H1 (cell line): ENCODE results near the gene IRF2BP1. TPM values are rescaled to one million over a fixed set of nuclear protein-coding genes. Genes with fewer than 3 reads are reported as not detected.

Experiments used
- CTCF ChIA-PET: fragments of 300-600 bp; sonication (Branson Sonifier 250); formaldehyde crosslinking; loops from one replicate; lab custom pipeline; 2021; ENCODE audit not compliant: partially characterized antibody; lab: Charles Lee
- POLR2A ChIA-PET: fragments of 300-600 bp; sonication (Branson Sonifier 250); formaldehyde crosslinking; loops from one replicate; lab custom pipeline; 2021; ENCODE audit warnings: inconsistent platforms; ENCODE audit not compliant: partially characterized antibody; lab: Charles Lee
- DNase-seq, 2 experiments: peaks; one replicate each; pipeline versions ENCODE4 v3.0.0 to v3.0.0-alpha.2; 2010 to 2022; ENCODE audit warnings: low spot score in 2 of 2, low read depth in 1 of 2, mixed read lengths in 1 of 2
- FAIRE-seq: peaks from 2 replicates; lab custom pipeline; 2011; peaks lifted over from hg19 to GRCh38; lab: Jason Lieb, UNC
- H2AFZ ChIP-seq: 2 replicates; pipeline ENCODE4 v1.8.1; 2012; ENCODE audit warnings: low read length, inconsistent platforms
- H2AK5ac ChIP-seq: 2 replicates; pipeline ENCODE4 v1.6.1; 2013; ENCODE audit warnings: low read depth, low read length
- H2BK120ac ChIP-seq: replicated peaks from 2 replicates; pipeline ENCODE3; 2013; ENCODE audit warnings: low read depth, low read length, inconsistent platforms
- H2BK12ac ChIP-seq: 2 replicates; pipeline ENCODE4 v1.6.1; 2013; ENCODE audit warnings: low read depth, low read length
- H2BK15ac ChIP-seq: 2 replicates; pipeline ENCODE4 v1.6.1; 2013; ENCODE audit warnings: low read length
- H2BK20ac ChIP-seq: 2 replicates; pipeline ENCODE4 v1.6.1; 2013; ENCODE audit warnings: low read length
- H2BK5ac ChIP-seq: 2 replicates; pipeline ENCODE4 v1.6.1; 2013; ENCODE audit warnings: low read depth, low read length
- H3K14ac ChIP-seq: 2 replicates; pipeline ENCODE4 v1.6.1; 2013; ENCODE audit warnings: inconsistent platforms; ENCODE audit not compliant: insufficient read length
- H3K18ac ChIP-seq: 2 replicates; pipeline ENCODE4 v1.6.1; 2013; ENCODE audit warnings: low read length; ENCODE audit errors: extremely low read depth
- H3K23ac ChIP-seq: 2 replicates; pipeline ENCODE4 v1.6.1; 2013; ENCODE audit warnings: inconsistent platforms; ENCODE audit not compliant: insufficient read length
- H3K23me2 ChIP-seq: 2 replicates; pipeline ENCODE4 v1.6.1; 2013; ENCODE audit warnings: low read depth, low read length
- H3K27ac ChIP-seq: 2 replicates; pipeline ENCODE4 v1.6.1; 2011; ENCODE audit warnings: low read depth, low read length, inconsistent platforms
- H3K27me3 ChIP-seq, 4 experiments: replicated peaks in 1 of 4; 1 replicate in 1 of 4; 2 replicates in 3 of 4; pipeline versions ENCODE4 v1.6.1 to v1.8.1; 2011 to 2013; ENCODE audit warnings: low read length in 3 of 4, mild to moderate bottlenecking in 3 of 4, inconsistent platforms in 2 of 4, mixed read lengths in 2 of 4, moderate library complexity in 1 of 4; ENCODE audit not compliant: control insufficient read depth in 3 of 4, insufficient read depth in 3 of 4; ENCODE audit errors: extremely low read depth in 1 of 4
- H3K36me3 ChIP-seq, 4 experiments: 2 replicates each; pipeline versions ENCODE4 v1.6.1 to v1.8.1; 2011 to 2013; ENCODE audit warnings: mild to moderate bottlenecking in 4 of 4, low read length in 3 of 4, moderate library complexity in 2 of 4, control low read depth in 1 of 4, inconsistent platforms in 1 of 4; ENCODE audit not compliant: insufficient read depth in 4 of 4, control insufficient read depth in 2 of 4
- H3K4ac ChIP-seq: replicated peaks from 2 replicates; pipeline ENCODE3; 2013; ENCODE audit warnings: low read length, low read depth, mixed read lengths, inconsistent platforms; ENCODE audit not compliant: insufficient read length
- H3K4me1 ChIP-seq, 4 experiments: replicated peaks in 1 of 4; 1 replicate in 1 of 4; 2 replicates in 3 of 4; pipeline versions ENCODE4 v1.6.1 to v1.8.1; 2011 to 2013; ENCODE audit warnings: low read length in 3 of 4, inconsistent platforms in 2 of 4, mixed read lengths in 1 of 4; ENCODE audit not compliant: insufficient read depth in 4 of 4, control insufficient read depth in 3 of 4
- H3K4me2 ChIP-seq, 2 experiments: 2 replicates each; pipeline versions ENCODE4 v1.6.1 to v1.8.1; 2011 to 2013; ENCODE audit warnings: low read depth in 2 of 2, low read length in 2 of 2, control low read depth in 1 of 2, inconsistent platforms in 1 of 2, mild to moderate bottlenecking in 1 of 2; ENCODE audit not compliant: insufficient read depth in 1 of 2
- H3K4me3 ChIP-seq, 4 experiments: fragments of 200-600, 300-600 bp in 1 of 4; sonication (generic), shearing (Covaris generic), sonication (Bioruptor Twin) in 1 of 4; 2 replicates each; pipeline versions ENCODE4 v1.5.1 to v1.8.1; 2011 to 2016; ENCODE audit warnings: low read length in 4 of 4, low read depth in 3 of 4, control low read depth in 2 of 4, inconsistent platforms in 2 of 4, mild to moderate bottlenecking in 2 of 4, mixed read lengths in 1 of 4, moderate library complexity in 1 of 4; ENCODE audit not compliant: insufficient read depth in 2 of 4; ENCODE audit errors: extremely low read depth in 1 of 4
- H3K56ac ChIP-seq: replicated peaks from 2 replicates; pipeline ENCODE3; 2013; ENCODE audit warnings: low read depth, mild to moderate bottlenecking, mixed read lengths, low read length, inconsistent platforms; ENCODE audit not compliant: insufficient read length
- H3K79me1 ChIP-seq: 2 replicates; pipeline ENCODE4 v1.6.1; 2013; ENCODE audit warnings: low read depth, low read length, control low read depth
- H3K79me2 ChIP-seq, 2 experiments: 2 replicates each; pipeline versions ENCODE4 v1.6.1 to v1.8.1; 2012 to 2013; ENCODE audit warnings: low read length in 2 of 2, mild to moderate bottlenecking in 2 of 2, inconsistent platforms in 1 of 2; ENCODE audit not compliant: insufficient read depth in 2 of 2, control insufficient read depth in 1 of 2
- H3K9ac ChIP-seq, 4 experiments: replicated peaks in 1 of 4; 1 replicate in 1 of 4; 2 replicates in 3 of 4; pipeline versions ENCODE4 v1.6.1 to v1.8.1; 2011 to 2013; ENCODE audit warnings: low read depth in 3 of 4, low read length in 3 of 4, control low read depth in 2 of 4, mild to moderate bottlenecking in 2 of 4, moderate library complexity in 2 of 4, inconsistent platforms in 1 of 4; ENCODE audit errors: extremely low read depth in 1 of 4
- H3K9me3 ChIP-seq, 2 experiments: 2 replicates each; pipeline versions ENCODE4 v1.6.1 to v1.8.1; 2012 to 2013; ENCODE audit warnings: mild to moderate bottlenecking in 2 of 2, moderate library complexity in 2 of 2, control low read depth in 1 of 2, inconsistent platforms in 1 of 2, low read depth in 1 of 2, low read length in 1 of 2, mixed read lengths in 1 of 2; ENCODE audit not compliant: insufficient read depth in 2 of 2
- H4K20me1 ChIP-seq, 2 experiments: replicated peaks in 1 of 2; 2 replicates each; pipeline versions ENCODE3 to v1.8.1; 2011 to 2013; ENCODE audit warnings: inconsistent platforms in 2 of 2, low read length in 2 of 2, mild to moderate bottlenecking in 1 of 2; ENCODE audit not compliant: insufficient read depth in 2 of 2, control insufficient read depth in 1 of 2
- H4K5ac ChIP-seq: 2 replicates; pipeline ENCODE4 v1.6.1; 2013; ENCODE audit warnings: low read length, low read depth, mixed read lengths, inconsistent platforms; ENCODE audit not compliant: insufficient read length
- H4K8ac ChIP-seq: 2 replicates; pipeline ENCODE4 v1.8.0; 2013; ENCODE audit warnings: mild to moderate bottlenecking, moderate library complexity, low read length, inconsistent platforms; ENCODE audit not compliant: insufficient read depth; ENCODE audit errors: extremely low read depth
- H4K91ac ChIP-seq: replicated peaks from 2 replicates; pipeline ENCODE3; 2013; ENCODE audit warnings: low read length, mixed read lengths, inconsistent platforms; ENCODE audit not compliant: insufficient read length
- CHD2 ChIP-seq: IDR thresholded peaks from 2 replicates; pipeline ENCODE4 v1.6.1; 2012; ENCODE audit warnings: low read length, improper control_type of control experiment
- CTBP2 ChIP-seq: IDR thresholded peaks from 2 replicates; pipeline ENCODE4 v1.7.0; 2011; ENCODE audit warnings: borderline replicate concordance, mild to moderate bottlenecking, moderate library complexity, mixed read lengths, low read length; ENCODE audit not compliant: insufficient read depth, insufficient read length
- E2F6 ChIP-seq: IDR thresholded peaks from 2 replicates; pipeline ENCODE4 v1.6.1; 2012; ENCODE audit warnings: inconsistent platforms
- EP300 ChIP-seq, 2 experiments: IDR thresholded peaks; 1 replicate in 1 of 2; 2 replicates in 1 of 2; pipeline ENCODE4 v1.6.1; 2011 to 2012; ENCODE audit warnings: low read depth in 2 of 2, low read length in 2 of 2, mild to moderate bottlenecking in 2 of 2, borderline replicate concordance in 1 of 2, inconsistent platforms in 1 of 2, moderate library complexity in 1 of 2
- RAD21 ChIP-seq, 2 experiments: IDR thresholded peaks in 1 of 2; conservative IDR thresholded peaks in 1 of 2; 2 replicates each; pipeline ENCODE4 v1.6.1; 2011; ENCODE audit warnings: low read depth in 2 of 2, low read length in 2 of 2, improper control_type of control experiment in 1 of 2, inconsistent platforms in 1 of 2, mild to moderate bottlenecking in 1 of 2, moderate library complexity in 1 of 2
- SIX5 ChIP-seq: IDR thresholded peaks from 2 replicates; pipeline ENCODE4 v1.6.1; 2011; ENCODE audit warnings: mild to moderate bottlenecking, low read depth, low read length
- SRF ChIP-seq: IDR thresholded peaks from 2 replicates; pipeline ENCODE4 v1.6.1; 2011; ENCODE audit warnings: mild to moderate bottlenecking, low read depth, low read length, moderate library complexity
- TAF1 ChIP-seq: IDR thresholded peaks from 2 replicates; pipeline ENCODE4 v1.6.1; 2011; ENCODE audit warnings: mild to moderate bottlenecking, low read depth, low read length
- WGBS, 2 experiments: shearing (Covaris generic) in 1 of 2; methylation state at CpG; one replicate each; pipeline versions ENCODE4 v1.1.6 to v1.1.7; 2013 to 2015; ENCODE audit warnings: low lambda C conversion rate in 2 of 2, mixed read lengths in 2 of 2, inconsistent platforms in 1 of 2, low coverage in 1 of 2, missing lambda C conversion rate in 1 of 2; ENCODE audit not compliant: insufficient replicate concordance in 2 of 2, insufficient coverage in 1 of 2, insufficient read length in 1 of 2; ENCODE audit errors: extremely low coverage in 1 of 2, missing lambda C conversion rate in 1 of 2; 5-methylcytosine and 5-hydroxymethylcytosine counted together
- polyA plus RNA-seq, 7 experiments: library from polyadenylated mRNA; depleted of rRNA in 3 of 7; stranded (reverse) in 5 of 7; unstranded in 2 of 7; fragments of >200 nt in 5 of 7; fragments of 200-250 nt in 2 of 7; gene quantifications; 1 replicate in 5 of 7; 2 replicates in 1 of 7; 4 replicates in 1 of 7; pipeline versions ENCODE4 v1.2.1 to v1.2.3, GENCODE V29; 2011 to 2013; ENCODE audit warnings: missing spikeins in 2 of 7, mixed read lengths in 2 of 7
- total RNA-seq: library from RNA; stranded (reverse); fragmentation: NEBNext Ultra II Directional; extraction: Animal tissue kit (Norgen Biotek cat#: 25700); gene quantifications from 2 replicates; pipeline ENCODE4 v1.2.1, GENCODE V29; 2021

Gene IRF2BP1
- total and polyA plus RNA-seq, 2 of the 8 experiments (the other 6 are each of a cell fraction or from before 2014, with no cell fraction given): 12.1 to 24.4 TPM

DNA sequence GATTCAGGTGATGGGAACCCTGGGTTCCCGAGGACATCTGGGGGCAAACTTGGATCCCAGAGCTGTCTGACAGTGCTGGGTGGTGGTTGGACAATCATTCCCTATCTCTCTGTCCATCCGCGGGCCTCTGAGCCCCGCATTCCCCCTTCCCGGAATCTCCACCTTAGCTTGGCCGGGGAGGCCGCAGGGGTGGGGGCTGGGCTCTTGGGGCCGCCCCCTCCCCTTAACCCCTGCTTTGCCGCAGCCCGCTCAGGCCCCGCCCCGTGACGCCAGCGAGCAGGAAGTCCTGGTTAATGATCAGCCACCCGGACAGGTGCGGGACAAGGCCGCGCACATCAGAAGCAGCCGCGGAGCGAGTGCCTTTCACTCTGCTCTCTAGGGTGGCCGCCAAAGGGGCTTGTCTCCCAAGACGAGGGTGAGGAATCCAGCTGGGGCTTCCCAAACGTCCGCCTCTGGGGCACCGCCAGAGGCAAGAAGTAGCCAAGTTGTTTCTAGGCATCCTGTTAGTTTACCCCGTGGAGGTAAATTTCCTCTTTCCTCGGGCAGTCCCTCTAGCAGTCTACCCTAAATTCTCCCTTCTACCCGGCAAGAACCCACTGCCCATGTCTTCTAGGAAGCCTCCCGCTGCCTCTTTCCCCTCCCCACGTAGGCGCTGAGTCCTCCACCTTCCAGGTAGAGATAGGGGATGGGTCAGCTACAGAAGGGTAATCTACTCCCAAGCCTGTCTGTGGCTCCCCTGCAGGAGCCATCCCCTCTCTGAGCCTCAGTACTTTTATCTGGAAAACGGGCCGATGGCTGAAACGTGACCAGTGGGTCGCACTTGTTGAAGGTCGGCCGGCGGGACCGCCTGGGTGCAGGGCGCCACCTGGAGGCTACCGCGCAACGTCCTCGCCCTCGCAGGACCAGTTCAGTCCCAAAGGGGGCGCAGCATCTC lies 3.0 kb downstream of the IRF2BP1 start:
- Histone ChIP-seq H2AFZ (no peak overlapping the region), H3K27me3 (no peaks in the 10 kb centered on the region), H3K23me2 (peaks cover 11% of the 10 kb centered on the region; the same call in 1 of the 2 replicates), H3K9ac (peak overlapping the region in 1 of 4 experiments; percentile 20; a peak in 2 of 7 replicates), H3K4me2 (peak overlapping the region; percentile 78 to 83), H3K56ac (no peak overlapping the region), H2BK5ac (peak overlapping the region; percentile 90; the same call in 1 of the 2 replicates), H3K4ac (peak overlapping the region; percentile 20), H4K8ac (peak overlapping the region; percentile 7; the same call in 1 of the 2 replicates), H3K79me1 (0 out of 2 replicates have a peak, but pooled peaks cover 3% of the 10 kb centered on the region), H3K4me1 (peaks cover 6 to 28% (median 18%) of the 10 kb centered on the region in 4 experiments), H4K20me1 (peaks cover 3 to 14% of the 10 kb centered on the region in 2 experiments), H2BK15ac (peak overlapping the region; percentile 12; the same call in 1 of the 2 replicates), H2BK120ac (peak overlapping the region; percentile 11), H2AK5ac (no peak overlapping the region), H3K79me2 (no peaks in the 10 kb centered on the region; a peak in 1 of 4 replicates), H3K27ac (peak overlapping the region; percentile 41), H3K36me3 (peaks cover 0 to 7% (median 0%) of the 10 kb centered on the region in 4 experiments; a peak in 1 of 8 replicates), H4K5ac (peak overlapping the region; percentile 25), H4K91ac (peak overlapping the region; percentile 96), H3K4me3 (peak overlapping the region; percentile 19 to 59 (median 48)), H2BK12ac (peak overlapping the region; percentile 85; the same call in 1 of the 2 replicates), H3K9me3 (no peaks in the 10 kb centered on the region), H3K23ac (no peak overlapping the region), H3K14ac (no peak overlapping the region), H2BK20ac (0 out of 2 replicates have a peak overlapping the region, but pooled peaks have one; percentile 75), H3K18ac (peak overlapping the region; percentile 73)
- 4% methylated on average over 39 of the region's 47 CpGs; no CpG with 5 or more reads in 1 of the 2 experiments for WGBS, 2 experiments
- CTCF ChIA-PET: interaction anchor here (0.8 to 10.7 kb wide), 20 partner anchors 9 to 203 kb away, joined by 3 to 208 read pairs (median 4); partner anchors contain the start of genes FOXA3, MYPOP and SYMPK
- no peak for FAIRE-seq
- DNase-seq: peak in 1 of 2 experiments; percentile 98
- POLR2A ChIA-PET: interaction anchor here (0.8 to 9.8 kb wide), 7 partner anchors 9 to 104 kb away, joined by 3 to 277 read pairs (median 4); partner anchors contain the start of genes FOXA3 and SYMPK
- TF ChIP-seq RAD21 (IDR thresholded peaks at IDR 0.05 in 1 of 2, conservative IDR thresholded peaks at IDR 0.05 in 1 of 2; ENCODE audit: low read depth in 2 of 2, low read length in 2 of 2) (peak; percentile 81 to 86), E2F6 (peak; percentile 24; the same call in 1 of the 2 replicates), SRF (peak; percentile 25; the same call in 1 of the 2 replicates), SIX5 (no peak), CTBP2 (no peak), CHD2 (0 out of 2 replicates have a peak, but pooled peaks have one; percentile 35), EP300 (IDR thresholded peaks at IDR 0.05; ENCODE audit: borderline replicate concordance in 1 of 2, low read depth in 2 of 2, low read length in 2 of 2) (peak in 1 of 2 experiments; percentile 74; a peak in 1 of 3 replicates), TAF1 (peak; percentile 26; the same call in 1 of the 2 replicates)
